ENCODE data around the gene RABL6.
"Not testable (repeated sequence)": the region's sequence is repeated elsewhere in the genome, so short reads cannot be mapped to it uniquely, and the experiment has no call there.

Gene RABL6

GRCh38 chr9:136796238-136796774 lies 11.4 kb upstream of the RABL6 start, which contains the start of gene CCDC183:
Gene CCDC183 (plus strand): TSS chr9:136796338. CDS start chr9:136796398, 60 bp downstream.
- no peak for DNase-seq

- not testable (repeated sequence) for DNase-seq
Measured at GRCh38 chr9:136796775-136797347, 10.9 kb upstream of the RABL6 start.

GRCh38 chr9:136798708-136799078 lies 9.1 kb upstream of the RABL6 start:
- DNase-seq: no peak

GRCh38 chr9:136799079-136799853 lies 8.5 kb upstream of the RABL6 start:
- DNase-seq: peak in 1 of 14 donors; percentile 53

GRCh38 chr9:136799854-136800657 lies 7.7 kb upstream of the RABL6 start:
- peak in 3 of 14 donors; percentile 40 to 87 (median 41) for DNase-seq

- no peak for DNase-seq
Measured at GRCh38 chr9:136802321-136802720, 5.4 kb upstream of the RABL6 start.

- DNase-seq: not testable (repeated sequence)
Measured at GRCh38 chr9:136803009-136803550, 4.7 kb upstream of the RABL6 start.

- DNase-seq: peak in 1 of 14 donors; percentile 68
Measured at GRCh38 chr9:136803551-136804508, 3.9 kb upstream of the RABL6 start.

GRCh38 chr9:136804509-136805206 lies 3.1 kb upstream of the RABL6 start:
- DNase-seq: peak in 1 of 14 donors; percentile 24

GRCh38 chr9:136805207-136805740 lies 2.5 kb upstream of the RABL6 start:
- DNase-seq: no peak

- DNase-seq: no peak
Measured at GRCh38 chr9:136806067-136806466, 1.7 kb upstream of the RABL6 start.

GRCh38 chr9:136806631-136807201 lies 1.0 kb upstream of the RABL6 start:
- no peak for DNase-seq

- peak in 2 of 14 donors; percentile 24 to 59 for DNase-seq
Measured at GRCh38 chr9:136808075-136808805, 492 bp downstream of the RABL6 start.

- peak in 1 of 14 donors; percentile 28 for DNase-seq
Measured at GRCh38 chr9:136808806-136809158, 1.0 kb downstream of the RABL6 start.

GRCh38 chr9:136814725-136815421 lies 7.1 kb downstream of the RABL6 start:
- DNase-seq: no peak

GRCh38 chr9:136815422-136815782 lies 7.7 kb downstream of the RABL6 start:
- DNase-seq: no peak

GRCh38 chr9:136820971-136821825 lies 13.4 kb downstream of the RABL6 start:
- peak in 1 of 14 donors; percentile 59 for DNase-seq
